ENCODE measurements around the gene AIG1. TPM values are rescaled to one million over a fixed set of nuclear protein-coding genes. Genes with fewer than 3 reads are reported as not detected.

Gene AIG1
- total RNA-seq, 1 experiment from 2014 or later, result 18.6 TPM

GRCh38 chr6:143188292-143188691 lies 127.6 kb downstream of the AIG1 start:
- Histone ChIP-seq H3K36me3 (replicated peaks; ENCODE audit: control insufficient read depth, insufficient read depth, low read length) (no peaks in the 10 kb centered on the region; the same call in 1 of the 2 replicates), H3K4me3 (ENCODE audit: insufficient read depth, low read depth, low read length) (no peak overlapping the region), H3K27me3 (ENCODE audit: control insufficient read depth, insufficient read depth, low read length) (no peaks in the 10 kb centered on the region)
- no peak for DNase-seq

- no peak overlapping the region for H3K4me3 ChIP-seq (ENCODE audit: insufficient read depth, low read depth, low read length)
- H3K36me3 ChIP-seq (replicated peaks; ENCODE audit: control insufficient read depth, insufficient read depth, low read length), result no peaks in the 10 kb centered on the region; the same call in 1 of the 2 replicates
- DNase-seq, result no peak
Observed at GRCh38 chr6:143191361-143191760, 130.7 kb downstream of the AIG1 start.

GRCh38 chr6:143192766-143193165 lies 132.1 kb downstream of the AIG1 start:
- Histone ChIP-seq H3K27me3 (ENCODE audit: control insufficient read depth, insufficient read depth, low read length) (no peaks in the 10 kb centered on the region), H3K4me3 (ENCODE audit: insufficient read depth, low read depth, low read length) (no peak overlapping the region)

More at GRCh38 chr6:143191361-143191760, 130.7 kb downstream of the AIG1 start:
- no peaks in the 10 kb centered on the region for H3K27me3 ChIP-seq (ENCODE audit: control insufficient read depth, insufficient read depth, low read length)

DNA sequence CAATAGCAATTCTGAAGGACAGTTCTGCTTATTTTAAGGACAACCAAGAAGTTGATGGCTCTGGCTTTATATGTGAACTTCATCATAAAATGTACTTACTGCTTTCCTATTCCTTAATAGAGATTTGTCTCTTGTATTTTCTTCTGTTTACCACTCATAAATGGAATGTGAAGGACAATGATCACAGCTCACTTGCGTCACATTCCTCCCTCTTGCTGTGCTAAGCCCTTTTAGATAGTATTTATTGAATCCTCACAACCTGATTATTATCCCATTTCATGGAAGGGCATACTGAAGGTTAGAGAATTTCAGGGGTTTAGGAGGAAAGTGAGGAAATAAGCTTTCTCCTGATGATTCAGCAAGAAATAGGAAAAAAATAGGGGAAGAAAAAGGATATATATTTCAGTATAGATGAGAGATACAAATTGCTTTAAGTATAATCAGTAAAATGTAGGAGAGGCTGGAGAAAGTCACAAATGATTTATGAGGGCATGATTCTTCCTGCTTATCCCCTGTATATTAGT lies 132.9 kb downstream of the AIG1 start:
- DNase-seq, result no peak
- Histone ChIP-seq H3K27me3 (ENCODE audit: control insufficient read depth, insufficient read depth, low read length) (no peaks in the 10 kb centered on the region), H3K4me3 (ENCODE audit: insufficient read depth, low read depth, low read length) (no peak overlapping the region), H3K36me3 (replicated peaks; ENCODE audit: control insufficient read depth, insufficient read depth, low read length) (no peaks in the 10 kb centered on the region; the same call in 1 of the 2 replicates)

More at GRCh38 chr6:143192766-143193165, 132.1 kb downstream of the AIG1 start:
- H3K36me3 ChIP-seq (replicated peaks; ENCODE audit: control insufficient read depth, insufficient read depth, low read length), result no peaks in the 10 kb centered on the region; the same call in 1 of the 2 replicates
- DNase-seq, result no peak

GRCh38 chr6:143194095-143194589 lies 133.5 kb downstream of the AIG1 start:
- no peak for DNase-seq

DNA sequence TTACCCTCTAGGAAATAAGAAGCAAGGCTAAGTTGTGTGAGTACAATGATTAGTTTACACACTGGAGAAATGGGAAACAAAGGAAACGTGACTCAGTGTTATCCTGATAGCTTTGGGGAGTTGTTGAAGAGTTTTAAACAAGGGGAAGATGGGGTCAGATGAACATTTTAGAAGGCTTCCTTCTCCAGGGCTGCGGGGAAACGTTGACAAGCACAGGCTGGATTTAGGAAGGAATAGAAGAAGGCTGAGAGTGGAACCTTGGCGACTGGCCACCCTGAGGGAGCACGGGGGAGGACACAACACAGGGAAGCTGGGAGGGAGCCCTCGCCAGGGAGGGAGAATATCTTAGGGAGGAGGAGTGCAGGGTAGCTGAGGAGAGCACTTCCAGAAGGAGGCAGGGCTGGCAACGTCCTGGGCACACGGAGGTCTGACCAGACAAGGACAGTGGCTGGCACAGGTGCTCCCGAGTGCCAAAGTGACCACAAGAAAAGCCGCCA lies 134.7 kb downstream of the AIG1 start:
- Histone ChIP-seq H3K27me3 (ENCODE audit: control insufficient read depth, insufficient read depth, low read length) (no peaks in the 10 kb centered on the region), H3K4me3 (ENCODE audit: insufficient read depth, low read depth, low read length) (no peak overlapping the region)
- no peak for DNase-seq

More at GRCh38 chr6:143194095-143194589, 133.5 kb downstream of the AIG1 start:
- no peaks in the 10 kb centered on the region for H3K27me3 ChIP-seq (ENCODE audit: control insufficient read depth, insufficient read depth, low read length)
- no peak overlapping the region for H3K4me3 ChIP-seq (ENCODE audit: insufficient read depth, low read depth, low read length)
- H3K36me3 ChIP-seq (replicated peaks; ENCODE audit: control insufficient read depth, insufficient read depth, low read length), result no peaks in the 10 kb centered on the region; the same call in 1 of the 2 replicates

GRCh38 chr6:143196525-143197225 lies 136.0 kb downstream of the AIG1 start:
- DNase-seq, result no peak
- no peaks in the 10 kb centered on the region for H3K36me3 ChIP-seq (replicated peaks; ENCODE audit: control insufficient read depth, insufficient read depth, low read length)
- no peak overlapping the region for H3K4me3 ChIP-seq (ENCODE audit: insufficient read depth, low read depth, low read length)
- no peaks in the 10 kb centered on the region for H3K27me3 ChIP-seq (ENCODE audit: control insufficient read depth, insufficient read depth, low read length)

More for the DNA sequence above, 134.7 kb downstream of the AIG1 start:
- no peaks in the 10 kb centered on the region for H3K36me3 ChIP-seq (replicated peaks; ENCODE audit: control insufficient read depth, insufficient read depth, low read length)

DNA sequence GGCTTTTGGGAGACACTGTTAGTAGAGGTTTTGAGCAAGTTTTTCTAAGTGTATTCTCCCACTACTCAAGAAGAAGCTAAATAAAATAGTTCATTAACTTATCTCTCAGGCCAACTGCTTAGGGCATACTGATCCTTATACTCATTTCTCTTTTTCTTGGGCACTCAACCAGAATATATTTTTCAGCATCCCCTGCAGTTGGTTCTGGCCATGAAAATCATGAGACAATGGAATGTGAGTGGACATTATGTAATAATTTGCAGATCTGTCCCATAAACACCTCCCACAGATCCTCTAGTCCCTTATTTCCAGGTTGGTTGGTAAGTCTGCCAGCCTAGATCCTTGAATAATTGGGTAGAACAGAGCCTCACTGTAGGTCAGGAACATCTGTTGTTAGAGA lies 136.7 kb downstream of the AIG1 start:
- H3K4me3 ChIP-seq (ENCODE audit: insufficient read depth, low read depth, low read length), result no peak overlapping the region
- DNase-seq, result no peak

DNA sequence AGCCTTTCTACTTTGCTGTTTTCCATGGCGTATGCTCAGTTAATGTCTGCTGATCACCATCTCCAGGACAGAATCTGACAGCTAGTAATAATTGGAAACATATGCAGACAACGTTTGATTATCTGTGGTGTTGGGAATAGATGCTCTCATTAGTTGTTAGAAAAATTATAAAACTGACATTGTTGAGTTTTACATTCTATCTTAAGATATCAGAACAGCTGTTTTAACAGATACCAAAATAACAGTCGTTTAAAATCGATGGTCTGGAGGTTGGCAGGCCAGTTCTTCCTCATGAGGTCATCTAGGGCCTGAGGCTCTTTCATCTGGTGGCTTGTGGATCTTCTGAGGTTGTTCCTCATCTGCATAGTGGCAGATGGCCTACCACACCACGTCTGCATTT lies 137.6 kb downstream of the AIG1 start:
- H3K4me3 ChIP-seq (ENCODE audit: insufficient read depth, low read depth, low read length), result no peak overlapping the region
- no peaks in the 10 kb centered on the region for H3K27me3 ChIP-seq (ENCODE audit: control insufficient read depth, insufficient read depth, low read length)
- no peak for DNase-seq
- H3K36me3 ChIP-seq (replicated peaks; ENCODE audit: control insufficient read depth, insufficient read depth, low read length), result no peaks in the 10 kb centered on the region

More for the DNA sequence above, 136.7 kb downstream of the AIG1 start:
- Histone ChIP-seq H3K27me3 (ENCODE audit: control insufficient read depth, insufficient read depth, low read length) (no peaks in the 10 kb centered on the region), H3K36me3 (replicated peaks; ENCODE audit: control insufficient read depth, insufficient read depth, low read length) (no peaks in the 10 kb centered on the region)

GRCh38 chr6:143199291-143199690 lies 138.6 kb downstream of the AIG1 start:
- Histone ChIP-seq H3K27me3 (ENCODE audit: control insufficient read depth, insufficient read depth, low read length) (no peaks in the 10 kb centered on the region), H3K4me3 (ENCODE audit: insufficient read depth, low read depth, low read length) (no peak overlapping the region), H3K36me3 (replicated peaks; ENCODE audit: control insufficient read depth, insufficient read depth, low read length) (no peaks in the 10 kb centered on the region)
- DNase-seq, result no peak

DNA sequence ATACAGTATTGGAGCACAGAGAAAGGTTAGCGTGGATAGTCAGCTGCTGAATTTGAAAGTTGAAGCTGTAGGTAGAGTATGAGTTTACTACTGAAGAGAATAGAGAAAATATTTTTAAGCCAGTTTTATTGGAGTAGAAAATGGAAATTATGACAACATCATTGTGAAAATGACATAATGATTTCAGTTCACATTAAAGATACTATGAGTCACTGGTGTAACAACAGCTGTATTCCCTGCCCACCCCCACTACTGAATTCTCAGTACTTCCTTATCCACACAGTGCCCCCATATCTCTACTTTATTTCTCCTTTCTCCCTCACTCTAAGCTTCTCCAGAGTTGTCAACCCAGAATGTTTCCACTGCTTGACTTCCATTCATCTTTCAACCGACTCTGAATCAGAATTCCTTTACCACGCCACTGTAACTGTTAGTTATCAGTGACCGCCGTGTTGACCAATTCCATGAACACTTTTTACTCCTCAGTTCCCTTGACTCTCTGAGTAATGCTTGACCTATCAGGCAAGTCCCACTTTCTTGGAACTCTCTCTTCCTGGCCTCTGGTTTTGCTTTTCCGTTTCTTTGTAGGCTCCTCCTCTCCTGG lies 139.6 kb downstream of the AIG1 start:
- no peaks in the 10 kb centered on the region for H3K36me3 ChIP-seq (replicated peaks; ENCODE audit: control insufficient read depth, insufficient read depth, low read length)
- no peak for DNase-seq
- H3K27me3 ChIP-seq (ENCODE audit: control insufficient read depth, insufficient read depth, low read length), result no peaks in the 10 kb centered on the region
- H3K4me3 ChIP-seq (ENCODE audit: insufficient read depth, low read depth, low read length), result no peak overlapping the region

- DNase-seq, result no peak
- Histone ChIP-seq H3K4me3 (ENCODE audit: insufficient read depth, low read depth, low read length) (no peak overlapping the region), H3K27me3 (ENCODE audit: control insufficient read depth, insufficient read depth, low read length) (no peaks in the 10 kb centered on the region)
Observed at GRCh38 chr6:143204045-143204444, 143.4 kb downstream of the AIG1 start.

GRCh38 chr6:143205131-143205535 lies 144.4 kb downstream of the AIG1 start:
- Histone ChIP-seq H3K4me3 (ENCODE audit: insufficient read depth, low read depth, low read length) (no peak overlapping the region), H3K36me3 (replicated peaks; ENCODE audit: control insufficient read depth, insufficient read depth, low read length) (no peaks in the 10 kb centered on the region), H3K27me3 (ENCODE audit: control insufficient read depth, insufficient read depth, low read length) (no peaks in the 10 kb centered on the region)
- no peak for DNase-seq

More at GRCh38 chr6:143204045-143204444, 143.4 kb downstream of the AIG1 start:
- no peaks in the 10 kb centered on the region for H3K36me3 ChIP-seq (replicated peaks; ENCODE audit: control insufficient read depth, insufficient read depth, low read length)

DNA sequence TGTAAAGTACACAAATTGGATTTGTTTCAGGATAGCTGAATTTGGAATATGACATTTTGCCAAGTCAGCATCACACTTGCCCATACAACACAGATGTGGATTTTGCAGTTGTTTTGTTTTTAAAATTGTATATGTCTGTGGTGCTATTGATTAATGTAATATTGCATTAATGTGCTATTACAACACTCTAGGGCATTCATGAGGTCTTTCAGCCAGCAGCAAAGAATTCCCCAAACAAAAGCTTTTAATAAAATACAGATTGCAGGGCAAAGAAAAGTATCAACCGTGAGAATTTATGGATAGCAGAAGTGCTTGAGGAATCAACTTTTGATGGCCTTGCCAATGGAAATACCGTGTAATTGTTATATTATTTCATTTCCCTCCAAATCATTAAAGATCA lies 144.9 kb downstream of the AIG1 start:
- Histone ChIP-seq H3K36me3 (replicated peaks; ENCODE audit: control insufficient read depth, insufficient read depth, low read length) (no peaks in the 10 kb centered on the region), H3K27me3 (ENCODE audit: control insufficient read depth, insufficient read depth, low read length) (no peaks in the 10 kb centered on the region), H3K4me3 (ENCODE audit: insufficient read depth, low read depth, low read length) (no peak overlapping the region)
- no peak for DNase-seq

DNA sequence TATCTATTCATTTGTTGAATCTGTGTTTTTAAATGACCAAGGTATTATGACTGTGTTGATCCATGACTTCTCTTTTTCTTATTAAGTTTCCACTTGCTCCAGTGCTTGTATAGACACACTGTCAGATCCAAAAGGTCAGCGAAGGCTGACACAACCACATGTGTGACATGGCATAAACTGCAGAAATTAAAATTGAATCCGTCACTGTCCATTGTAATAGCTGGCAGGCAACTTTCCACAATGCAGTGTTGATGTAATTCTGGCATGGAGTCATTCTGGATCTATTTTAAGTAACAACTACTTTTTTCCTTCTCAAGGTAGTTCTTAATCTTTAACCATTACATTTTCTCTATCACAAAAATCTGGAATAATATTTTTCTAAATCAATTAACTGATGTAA lies 145.3 kb downstream of the AIG1 start:
- no peaks in the 10 kb centered on the region for H3K27me3 ChIP-seq (ENCODE audit: control insufficient read depth, insufficient read depth, low read length)
- no peak for DNase-seq
- H3K4me3 ChIP-seq (ENCODE audit: insufficient read depth, low read depth, low read length), result no peak overlapping the region
- H3K36me3 ChIP-seq (replicated peaks; ENCODE audit: control insufficient read depth, insufficient read depth, low read length), result no peaks in the 10 kb centered on the region
